ENCODE data around the gene DLEC1.

Gene DLEC1

GRCh38 chr3:38039101-38039898 lies at the start of gene DLEC1:
DLEC1 (plus strand) TSS chr3:38039208; CDS start chr3:38039226, 18 bp downstream.
- FAIRE-seq (peak; percentile 87), DNase-seq (ENCODE audit: insufficient read length, low spot score) (peak; percentile 86)

- FAIRE-seq (no peak), DNase-seq (ENCODE audit: insufficient read length, low spot score) (no peak)
Observed at GRCh38 chr3:37989821-37990480, 49.1 kb upstream of the DLEC1 start.

GRCh38 chr3:37990527-37990926 lies 48.5 kb upstream of the DLEC1 start, which contains the start of gene VILL:
VILL (plus strand) TSS chr3:37990786; CDS start chr3:37993673, 2,887 bp downstream.
- no peak for DNase-seq (ENCODE audit: insufficient read length, low spot score)
- no peak for FAIRE-seq

GRCh38 chr3:37991109-37991508 lies 47.9 kb upstream of the DLEC1 start:
- no peak for FAIRE-seq
- no peak for DNase-seq (ENCODE audit: insufficient read length, low spot score)

- no peak for DNase-seq (ENCODE audit: insufficient read length, low spot score)
- FAIRE-seq, result no peak
Observed at GRCh38 chr3:37991823-37992222, 47.2 kb upstream of the DLEC1 start.

GRCh38 chr3:37992271-37993066 lies 46.5 kb upstream of the DLEC1 start:
- no peak for FAIRE-seq
- no peak for DNase-seq (ENCODE audit: insufficient read length, low spot score)

- FAIRE-seq (peak; percentile 72), DNase-seq (ENCODE audit: insufficient read length, low spot score) (no peak)
Observed at GRCh38 chr3:37993067-37993455, 45.9 kb upstream of the DLEC1 start.

GRCh38 chr3:37993460-37993819 lies 45.6 kb upstream of the DLEC1 start:
- no peak for DNase-seq (ENCODE audit: insufficient read length, low spot score)
- no peak for FAIRE-seq

GRCh38 chr3:37993820-37994638 lies 45.0 kb upstream of the DLEC1 start:
- peak; percentile 40 for DNase-seq (ENCODE audit: insufficient read length, low spot score)
- FAIRE-seq, result peak; percentile 92

GRCh38 chr3:37994639-37994972 lies 44.4 kb upstream of the DLEC1 start:
- FAIRE-seq (no peak), DNase-seq (ENCODE audit: insufficient read length, low spot score) (no peak)

GRCh38 chr3:37995652-37996641 lies 43.1 kb upstream of the DLEC1 start:
- no peak for DNase-seq (ENCODE audit: insufficient read length, low spot score)
- no peak for FAIRE-seq

- DNase-seq (ENCODE audit: insufficient read length, low spot score), result peak; percentile 67
- peak; percentile 96 for FAIRE-seq
Observed at GRCh38 chr3:37996785-37997301, 42.2 kb upstream of the DLEC1 start.

GRCh38 chr3:37997342-37997741 lies 41.7 kb upstream of the DLEC1 start:
- no peak for DNase-seq (ENCODE audit: insufficient read length, low spot score)
- no peak for FAIRE-seq

- DNase-seq (ENCODE audit: insufficient read length, low spot score) (no peak), FAIRE-seq (no peak)
Observed at GRCh38 chr3:37997791-37998370, 41.1 kb upstream of the DLEC1 start.

GRCh38 chr3:37999836-38000235 lies 39.2 kb upstream of the DLEC1 start:
- DNase-seq (ENCODE audit: insufficient read length, low spot score) (no peak), FAIRE-seq (no peak)

GRCh38 chr3:38000242-38000916 lies 38.6 kb upstream of the DLEC1 start:
- FAIRE-seq (no peak), DNase-seq (ENCODE audit: insufficient read length, low spot score) (no peak)

GRCh38 chr3:38000965-38001455 lies 38.0 kb upstream of the DLEC1 start:
- no peak for FAIRE-seq
- no peak for DNase-seq (ENCODE audit: insufficient read length, low spot score)

GRCh38 chr3:38001456-38002081 lies 37.4 kb upstream of the DLEC1 start:
- FAIRE-seq (no peak), DNase-seq (ENCODE audit: insufficient read length, low spot score) (no peak)

Measured in GM19239 (cell line).